Testis (tissue), 3 donors: ENCODE results near the gene CHD2. TPM values are rescaled to one million over a fixed set of nuclear protein-coding genes. Genes with fewer than 3 reads are reported as not detected.
A peak's percentile ranks its signal among the peaks of the same experiment; 100 is the strongest.

Experiments
- DNase-seq: peaks from one replicate; pipeline ENCODE4 v3.0.0-alpha.2; 2019
- H3K27ac ChIP-seq, 2 donors: fragments of 200-600 bp; sonication (generic); one replicate each; pipeline ENCODE4 v1.5.1; 2019
- H3K27me3 ChIP-seq: fragments of 200-600 bp; sonication (generic); one replicate; pipeline ENCODE4 v1.5.1; 2019
- H3K36me3 ChIP-seq: fragments of 200-600 bp; sonication (generic); one replicate; pipeline ENCODE4 v1.5.1; 2017; ENCODE audit warnings: low read depth; ENCODE audit errors: missing control alignments
- H3K4me1 ChIP-seq: fragments of 200-600 bp; sonication (generic); one replicate; pipeline ENCODE4 v1.5.1; 2019
- H3K4me3 ChIP-seq, 2 donors: fragments of 200-600 bp; sonication (generic); one replicate each; pipeline ENCODE4 v1.5.1; 2017 to 2019
- H3K9me3 ChIP-seq: fragments of 200-600 bp; sonication (generic); one replicate; pipeline ENCODE4 v1.5.1; 2017
- CTCF ChIP-seq, 3 experiments: fragments of 450-650 bp in 2 of 3; fragments of 200-600 bp in 1 of 3; sonication (generic) in 1 of 3; IDR thresholded peaks; one replicate each; pipeline ENCODE4 v1.5.1; 2016 to 2019; ENCODE audit warnings: antibody characterized with exemption in 3 of 3, mild to moderate bottlenecking in 2 of 3, moderate library complexity in 1 of 3
- POLR2A ChIP-seq: fragments of 450-650 bp; IDR thresholded peaks from one replicate; pipeline ENCODE4 v1.6.1; 2017; ENCODE audit warnings: antibody characterized with exemption, mild to moderate bottlenecking, moderate library complexity
- WGBS, 2 donors: methylation state at CpG; one replicate each; pipeline ENCODE4 v1.1.5; 2018; 5-methylcytosine and 5-hydroxymethylcytosine counted together
- intact Hi-C: fragments of 100-400 bp; cut with DNase I; formaldehyde crosslinking; loops from one replicate; pipeline ENCODE4 v1.15.1; 2023; ENCODE audit warnings: low total_unique reads
- polyA plus RNA-seq: library from polyadenylated mRNA; stranded (reverse); fragments of 350-450 nt; fragmentation: Illumina TruSeq; extraction: RNeasy Lipid Tissue Mini Kit (QIAGEN cat#74804); gene quantifications from one replicate; pipeline ENCODE4 v1.2.3, GENCODE V29; 2014; ENCODE audit warnings: low read depth, low replicate concordance; ENCODE audit not compliant: insufficient read depth
- total RNA-seq, 2 donors: library from RNA; depleted of rRNA; stranded (reverse); fragments of >200 nt; gene quantifications; one replicate each; pipeline ENCODE4 v1.2.3, GENCODE V29; 2016

Gene CHD2
- total and polyA plus RNA-seq, 3 donors from 2014 or later: 64.5 to 129 (median 113) TPM

GRCh38 chr15:93042691-93043378 is 142.7 kb downstream of the CHD2 start:
- H3K9me3 ChIP-seq: no peaks in the 10 kb centered on the region
- no peak for DNase-seq
- no peak overlapping the region for H3K27ac ChIP-seq
- H3K4me1 ChIP-seq: peaks cover 6% of the 10 kb centered on the region
- H3K4me3 ChIP-seq: no peak overlapping the region
- WGBS, 2 donors: 83 to 87% methylated on average over 17 to 18 of the region's 18 CpGs
- intact Hi-C loops: no loop called here
- no peaks in the 10 kb centered on the region for H3K36me3 ChIP-seq
- no peak for TF ChIP-seq POLR2A
- TF ChIP-seq CTCF (IDR thresholded peaks at IDR 0.05): no peak
- H3K27me3 ChIP-seq: no peaks in the 10 kb centered on the region

DNA sequence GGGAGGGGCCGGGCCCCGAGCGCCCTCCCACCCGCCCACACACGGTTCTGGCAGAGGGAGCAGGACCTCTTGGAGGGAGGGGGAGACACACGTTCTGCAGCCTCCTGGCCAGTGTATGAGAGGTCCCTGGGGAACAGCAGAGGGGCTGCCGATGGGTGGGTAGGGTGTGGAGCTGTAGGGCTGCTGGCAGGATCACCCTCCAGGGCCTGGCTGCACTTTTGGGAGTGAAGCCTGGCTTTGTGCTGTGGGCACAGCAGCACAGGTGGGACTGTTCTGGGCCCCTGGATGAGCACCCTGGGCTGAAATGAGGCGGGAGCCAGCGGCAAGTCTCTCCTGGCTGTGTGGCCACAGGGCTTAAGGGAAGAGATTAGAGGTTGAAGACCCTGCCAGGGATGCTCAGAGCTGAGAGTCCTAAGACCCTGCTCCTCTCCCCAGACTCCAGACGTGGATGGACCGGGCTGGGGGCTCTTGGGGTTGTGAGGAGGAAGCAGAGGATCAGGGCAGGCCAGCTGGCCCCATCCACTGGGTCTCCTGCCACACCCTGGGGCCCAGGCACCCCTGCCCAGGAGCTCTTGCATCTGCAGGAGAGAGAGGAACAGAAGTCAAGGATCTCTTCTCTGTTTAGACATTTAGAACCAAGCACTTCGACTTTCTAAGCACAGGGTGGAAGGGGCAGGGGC is 143.6 kb downstream of the CHD2 start:
- TF ChIP-seq POLR2A (no peak), CTCF (IDR thresholded peaks at IDR 0.05) (no peak)
- Histone ChIP-seq H3K36me3 (no peaks in the 10 kb centered on the region), H3K4me1 (peaks cover 6% of the 10 kb centered on the region)

GRCh38 chr15:93044301-93045190 is 144.4 kb downstream of the CHD2 start:
- Histone ChIP-seq H3K27me3 (no peaks in the 10 kb centered on the region), H3K9me3 (no peaks in the 10 kb centered on the region), H3K36me3 (no peaks in the 10 kb centered on the region), H3K27ac (peak overlapping the region in 1 of 2 donors; percentile 14), H3K4me3 (no peak overlapping the region), H3K4me1 (peaks cover 10% of the 10 kb centered on the region)
- intact Hi-C loops: no loop called here
- no peak for DNase-seq
- 86 to 87% methylated on average over 23 to 46 of the region's 46 CpGs for WGBS, 2 donors
- TF ChIP-seq POLR2A: no peak
- no peak for TF ChIP-seq CTCF (IDR thresholded peaks at IDR 0.05)

More for the DNA sequence above, 143.6 kb downstream of the CHD2 start:
- Histone ChIP-seq H3K4me3 (no peak overlapping the region), H3K27me3 (no peaks in the 10 kb centered on the region), H3K27ac (peak overlapping the region in 1 of 2 donors; percentile 14), H3K9me3 (no peaks in the 10 kb centered on the region)
- intact Hi-C loops: no loop called here
- WGBS, 2 donors: 35 to 42% methylated on average over 5 to 12 of the region's 12 CpGs
- DNase-seq: no peak

- no peaks in the 10 kb centered on the region for H3K9me3 ChIP-seq
- H3K4me3 ChIP-seq: no peak overlapping the region
- no peak overlapping the region for H3K27ac ChIP-seq
- no peaks in the 10 kb centered on the region for H3K27me3 ChIP-seq
- H3K4me1 ChIP-seq: peaks cover 12% of the 10 kb centered on the region
- intact Hi-C loops: no loop called here
- DNase-seq: no peak
- 88 to 94% methylated on average over 21 to 27 of the region's 27 CpGs for WGBS, 2 donors
- TF ChIP-seq POLR2A (no peak), CTCF (IDR thresholded peaks at IDR 0.05) (no peak)
- no peaks in the 10 kb centered on the region for H3K36me3 ChIP-seq
These were observed 145.2 kb downstream of the CHD2 start for GRCh38 chr15:93045191-93045785.
